Right renal cortex interstitium (tissue), 3 donors: ENCODE data around the gene COX10. TPM values are rescaled to one million over a fixed set of nuclear protein-coding genes. Genes with fewer than 3 reads are reported as not detected.
"Not testable (repeated sequence)": the region's sequence is repeated elsewhere in the genome, so short reads cannot be mapped to it uniquely, and the experiment has no call there.

Source experiments
- DNase-seq, 3 donors: peaks; one replicate each; pipeline ENCODE4 v3.0.0-alpha.2; 2013; ENCODE audit warnings: low read depth in 3 of 3, low spot score in 2 of 3
- polyA plus RNA-seq, 3 donors: library from polyadenylated mRNA; unstranded; fragments of 120-200 nt; gene quantifications; one replicate each; pipeline ENCODE4 v1.2.1, GENCODE V29; 2013; ENCODE audit not compliant: insufficient read length in 3 of 3

COX10 gene
- polyA plus RNA-seq, 3 donors = 17.5 to 19.8 (median 17.5) TPM

- no peak for DNase-seq
Measured at GRCh38 chr17:14168582-14168981, 99.3 kb downstream of the COX10 start.

GRCh38 chr17:14169287-14169686 lies 100.0 kb downstream of the COX10 start:
- no peak for DNase-seq

GRCh38 chr17:14169901-14170300 lies 100.6 kb downstream of the COX10 start:
- no peak for DNase-seq

GRCh38 chr17:14176989-14177388 lies 107.7 kb downstream of the COX10 start:
- not testable (repeated sequence) for DNase-seq

GRCh38 chr17:14177801-14178200 lies 108.5 kb downstream of the COX10 start:
- not testable (repeated sequence) for DNase-seq

GRCh38 chr17:14179951-14180350 lies 110.6 kb downstream of the COX10 start:
- DNase-seq = not testable (repeated sequence)

GRCh38 chr17:14182084-14182483 lies 112.8 kb downstream of the COX10 start:
- DNase-seq = not testable (repeated sequence)

- DNase-seq = not testable (repeated sequence)
Measured at GRCh38 chr17:14184536-14184935, 115.2 kb downstream of the COX10 start.

GRCh38 chr17:14186443-14186842 lies 117.1 kb downstream of the COX10 start:
- not testable (repeated sequence) for DNase-seq

- DNase-seq = not testable (repeated sequence)
Measured at GRCh38 chr17:14190774-14191173, 121.5 kb downstream of the COX10 start.

GRCh38 chr17:14191469-14191868 lies 122.2 kb downstream of the COX10 start:
- DNase-seq = not testable (repeated sequence)

GRCh38 chr17:14192039-14192438 lies 122.7 kb downstream of the COX10 start:
- DNase-seq = not testable (repeated sequence)

GRCh38 chr17:14192636-14193344 lies 123.5 kb downstream of the COX10 start:
- not testable (repeated sequence) for DNase-seq

- no peak for DNase-seq
Measured at GRCh38 chr17:14196377-14196997, 127.2 kb downstream of the COX10 start.

GRCh38 chr17:14197057-14197456 lies 127.8 kb downstream of the COX10 start:
- no peak for DNase-seq

GRCh38 chr17:14197586-14197985 lies 128.3 kb downstream of the COX10 start:
- no peak for DNase-seq

GRCh38 chr17:14198013-14198412 lies 128.7 kb downstream of the COX10 start:
- DNase-seq = no peak

GRCh38 chr17:14198575-14198974 lies 129.3 kb downstream of the COX10 start:
- DNase-seq = no peak

GRCh38 chr17:14199601-14200000 lies 130.3 kb downstream of the COX10 start:
- no peak for DNase-seq

- DNase-seq = no peak
Measured at GRCh38 chr17:14200354-14200753, 131.1 kb downstream of the COX10 start.

GRCh38 chr17:14201021-14201987 lies 132.0 kb downstream of the COX10 start:
- no peak for DNase-seq
